WI38 (cell line): ENCODE results near the gene STX19.

ENCODE experiments used
- H3K4me3 ChIP-seq: 2 replicates; pipeline ENCODE4 v1.5.1; 2011; ENCODE audit warnings: low read depth, mild to moderate bottlenecking, control low read depth, low read length
- CTCF ChIP-seq: IDR thresholded peaks from 2 replicates; pipeline ENCODE4 v1.5.1; 2012; ENCODE audit warnings: low read depth, mild to moderate bottlenecking, control low read depth, low read length

STX19 gene

GRCh38 chr3:94028093-94028837 lies at the start of gene STX19:
Gene STX19 (minus strand): TSS chr3:94028597. CDS start chr3:94015269, 13,328 bp downstream.
- H3K4me3 ChIP-seq: no peak within 1 kb of the TSS
- TF ChIP-seq CTCF: no peak

DNA sequence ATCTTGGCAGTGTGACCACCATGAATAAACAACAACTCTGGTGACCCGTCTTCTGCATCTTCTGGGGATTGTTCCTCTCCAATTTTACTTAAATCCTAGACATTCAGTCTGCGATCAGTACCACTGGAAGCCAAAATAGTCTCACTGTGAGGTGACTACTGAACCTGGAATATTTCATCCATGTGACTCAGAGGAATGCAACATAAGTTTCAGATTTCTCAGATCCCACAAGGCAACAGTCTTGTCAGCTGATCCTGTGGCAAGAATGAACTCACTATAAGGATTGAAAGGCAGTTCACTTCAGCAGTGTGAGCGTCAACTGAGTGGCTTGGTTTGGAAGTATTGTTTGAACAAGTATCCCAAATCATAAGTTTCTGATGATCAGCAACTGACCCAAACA lies 47.7 kb upstream of the STX19 start:
- TF ChIP-seq CTCF: no peak

GRCh38 chr3:94071713-94072284 lies 43.4 kb upstream of the STX19 start:
- TF ChIP-seq CTCF: no peak

More for the DNA sequence above, 47.7 kb upstream of the STX19 start:
- H3K4me3 ChIP-seq: no peak overlapping the region

DNA sequence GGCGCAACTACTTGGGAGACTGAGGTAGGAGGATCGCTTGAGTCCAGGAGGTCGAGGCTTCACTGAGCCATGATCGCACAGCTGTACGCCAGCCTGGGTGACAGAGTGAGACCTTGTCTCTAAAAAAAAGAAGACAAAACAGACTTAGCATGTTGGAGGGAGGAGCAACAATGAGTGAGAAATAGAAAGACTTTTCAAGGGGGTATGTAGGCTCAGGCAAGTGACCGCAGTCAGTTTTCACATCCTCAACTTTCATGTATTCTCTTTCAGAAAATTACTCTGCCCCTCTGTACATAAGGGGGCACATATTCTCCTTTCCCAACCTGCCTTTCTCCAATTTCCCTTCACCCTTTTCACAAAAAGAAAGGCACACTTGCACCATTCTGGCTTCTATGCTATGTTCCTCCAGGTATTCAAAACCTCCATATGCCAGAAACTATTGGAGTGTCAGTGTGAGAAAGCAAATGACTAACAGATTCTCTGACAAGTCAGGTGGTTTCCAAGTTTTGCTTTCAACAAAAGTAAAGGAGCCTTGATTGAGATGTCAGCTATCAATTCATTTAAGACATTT lies 42.0 kb upstream of the STX19 start:
- no peak overlapping the region for H3K4me3 ChIP-seq
- TF ChIP-seq CTCF: no peak

More at GRCh38 chr3:94071713-94072284, 43.4 kb upstream of the STX19 start:
- H3K4me3 ChIP-seq: no peak overlapping the region

- no peak overlapping the region for H3K4me3 ChIP-seq
- peak; percentile 25; the same call in 1 of the 2 replicates for TF ChIP-seq CTCF
These were observed 40.9 kb upstream of the STX19 start for GRCh38 chr3:94069194-94069813.

GRCh38 chr3:94066506-94067500 lies 38.4 kb upstream of the STX19 start:
- no peak overlapping the region for H3K4me3 ChIP-seq
- TF ChIP-seq CTCF: no peak
